GM21825 (cell line): ENCODE measurements around the gene POLR3A.
"Not testable (repeated sequence)": the region's sequence is repeated elsewhere in the genome, so short reads cannot be mapped to it uniquely, and the experiment has no call there.

Experiments
- ATAC-seq: cut with Tn5 transposase; IDR thresholded peaks from one replicate; pipeline ENCODE4 v1.9.1; 2021; ENCODE audit warnings: mild to moderate bottlenecking, moderate library complexity; ENCODE audit not compliant: unreplicated experiment

The POLR3A gene

DNA sequence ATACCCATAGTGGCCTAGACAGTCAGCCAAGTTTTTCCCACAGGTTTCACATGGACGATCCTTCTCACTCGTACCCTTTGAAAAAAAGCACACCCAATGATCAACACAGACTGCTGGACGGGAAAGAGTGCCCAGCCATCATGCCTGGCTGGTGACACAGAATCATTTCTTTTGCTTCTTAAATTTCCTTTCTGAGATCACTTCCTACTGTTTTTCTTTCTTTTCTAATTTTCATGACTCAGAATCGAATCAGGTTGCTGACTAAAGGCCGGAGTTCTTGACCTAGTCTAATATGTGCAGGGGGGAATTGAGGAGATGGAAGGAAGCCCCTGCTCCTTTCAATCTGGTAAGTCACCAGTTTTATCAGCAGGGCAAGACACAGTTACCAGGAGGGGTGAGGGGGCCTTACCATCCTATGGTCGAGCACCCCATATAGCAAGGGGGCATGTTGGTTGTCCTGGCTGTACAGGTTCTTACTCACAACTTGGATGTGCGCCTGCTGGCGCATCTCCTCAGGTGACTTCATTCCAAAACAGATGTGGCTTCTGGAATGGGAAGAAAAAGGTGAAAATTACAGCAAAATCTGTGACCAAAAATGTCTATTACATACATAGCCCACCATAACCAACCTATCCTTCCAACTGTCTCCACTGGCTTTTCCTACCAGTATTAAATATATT lies 3.5 kb downstream of the POLR3A start:
- no peak for ATAC-seq

DNA sequence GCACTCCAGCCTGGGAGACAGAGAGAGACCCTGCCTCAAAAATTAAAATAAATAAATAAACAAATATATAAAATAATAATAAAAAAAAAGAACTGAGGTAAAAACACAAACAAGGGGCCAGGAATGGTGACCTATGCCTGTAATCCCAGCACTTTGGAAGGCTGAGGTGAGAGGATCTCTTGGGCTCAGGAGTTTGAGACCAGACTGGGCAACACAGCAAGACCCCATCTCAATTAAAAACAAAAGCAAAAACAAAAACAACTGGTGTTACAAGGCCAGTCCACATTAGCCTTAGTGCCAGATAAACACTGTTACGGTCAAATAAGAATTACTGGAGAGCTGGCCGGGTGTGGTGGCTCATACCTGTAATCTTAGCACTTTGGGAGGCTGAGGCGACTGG lies 5.6 kb downstream of the POLR3A start:
- no peak for ATAC-seq

DNA sequence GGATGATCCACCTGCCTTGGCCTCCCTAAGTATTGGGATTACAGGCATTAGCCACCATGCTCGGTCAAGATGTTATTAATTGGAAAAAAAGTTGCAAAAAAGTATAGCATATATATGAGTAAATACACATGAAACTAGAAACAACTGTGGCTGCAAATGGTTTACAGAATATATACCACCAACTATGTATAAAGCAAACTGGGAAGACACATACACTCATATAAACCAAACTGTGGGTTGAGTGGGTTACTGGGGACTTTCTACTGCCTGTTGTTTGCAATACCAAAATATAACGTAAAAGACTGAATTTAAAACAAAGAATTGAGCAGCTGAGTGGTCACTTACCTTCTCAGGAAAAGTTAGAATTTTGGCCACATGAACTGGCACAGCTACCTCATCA lies 8.1 kb downstream of the POLR3A start:
- ATAC-seq: no peak

DNA sequence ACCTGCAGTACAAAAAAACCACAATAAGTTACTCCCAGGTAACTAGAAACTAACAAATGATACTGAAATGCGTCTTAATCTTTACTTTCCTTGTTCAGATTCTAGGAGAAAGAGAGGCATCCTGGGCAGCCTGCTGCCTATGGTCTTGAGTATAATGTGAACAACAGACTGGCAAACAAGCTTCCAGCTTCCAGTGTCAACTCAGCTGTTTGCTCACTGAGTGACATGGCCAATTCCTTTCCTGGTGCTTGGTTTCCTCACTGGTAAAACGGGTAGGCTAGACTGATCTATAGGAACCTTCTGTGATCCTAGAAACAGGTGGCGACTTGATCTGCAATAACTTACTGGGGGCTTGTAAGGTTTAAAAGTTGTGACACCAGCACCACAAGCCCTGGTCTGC lies 10.1 kb downstream of the POLR3A start:
- ATAC-seq: no peak

DNA sequence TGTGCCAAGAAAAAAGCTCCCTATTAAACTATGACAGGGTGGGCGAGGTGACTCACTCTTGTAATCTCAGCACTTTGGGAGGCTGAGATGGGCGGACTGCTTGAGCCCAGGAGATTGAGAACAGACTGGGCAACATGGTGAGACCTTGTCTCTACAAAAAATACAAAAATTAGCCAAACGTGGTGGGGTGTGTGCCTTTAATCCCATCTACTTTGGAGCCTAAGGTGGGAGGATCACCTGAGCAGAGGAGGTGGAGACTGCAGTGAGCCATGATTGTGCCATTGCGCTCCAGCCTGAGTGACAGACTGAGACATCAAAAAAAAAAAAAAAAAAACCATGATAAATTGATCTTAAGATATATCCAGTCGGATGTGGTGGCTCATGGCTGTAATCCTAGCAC lies 11.5 kb downstream of the POLR3A start:
- no peak for ATAC-seq

DNA sequence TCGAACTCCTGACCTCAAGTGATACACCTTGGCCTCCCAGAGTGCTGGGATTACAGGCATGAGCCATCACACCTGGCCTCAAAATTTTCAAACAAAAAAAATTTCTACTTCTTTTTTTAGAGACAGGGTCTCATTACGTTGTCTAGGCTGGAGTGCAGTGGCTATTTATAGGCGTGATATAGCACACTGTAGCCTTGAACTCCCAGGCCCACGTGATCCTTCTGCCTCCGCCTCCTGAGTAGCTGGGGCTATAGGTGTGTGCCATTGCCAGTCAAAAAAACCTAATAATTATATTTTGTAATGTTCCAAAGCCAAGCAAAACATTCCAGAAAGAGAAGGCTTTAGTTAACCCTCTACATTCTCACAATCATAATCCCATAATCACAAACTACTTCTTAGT lies 13.8 kb downstream of the POLR3A start:
- ATAC-seq: no peak

DNA sequence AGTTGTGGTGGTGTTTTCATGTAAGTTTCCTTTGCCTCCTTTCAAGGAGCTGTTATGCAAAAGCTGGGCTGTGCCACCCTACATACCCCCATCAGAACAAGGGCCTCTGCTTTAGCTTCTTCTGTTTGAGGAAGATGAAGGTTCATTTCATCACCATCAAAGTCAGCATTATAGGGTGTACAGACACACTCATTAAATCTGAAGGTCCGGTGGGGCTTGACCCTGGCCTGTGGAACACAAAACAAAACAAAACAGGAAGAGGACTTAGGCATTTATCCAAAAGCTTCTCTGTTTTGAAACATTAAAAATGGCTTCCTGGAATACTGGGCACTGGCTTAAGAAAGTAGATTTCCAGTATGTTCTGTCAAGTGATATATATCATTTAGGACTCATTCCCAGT lies 15.8 kb downstream of the POLR3A start:
- no peak for ATAC-seq

DNA sequence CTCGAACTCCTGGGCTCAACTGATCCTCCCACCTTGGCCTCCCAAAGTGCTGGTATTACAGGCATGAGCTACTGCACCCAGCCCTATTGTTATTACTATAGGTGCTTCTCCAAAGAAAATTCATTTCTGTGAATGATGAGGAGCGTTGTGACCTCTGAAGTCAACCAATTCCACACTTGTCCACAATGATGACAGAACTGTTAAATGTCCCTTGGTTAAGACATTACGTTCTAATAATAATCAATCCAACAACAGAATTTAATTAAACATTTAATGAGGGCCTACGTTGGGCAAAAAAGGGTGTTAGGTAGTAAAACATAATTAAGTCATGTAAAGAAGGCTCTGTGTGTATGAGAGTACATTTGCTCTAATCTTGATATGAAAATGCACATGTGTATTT lies 18.2 kb downstream of the POLR3A start:
- ATAC-seq: no peak

DNA sequence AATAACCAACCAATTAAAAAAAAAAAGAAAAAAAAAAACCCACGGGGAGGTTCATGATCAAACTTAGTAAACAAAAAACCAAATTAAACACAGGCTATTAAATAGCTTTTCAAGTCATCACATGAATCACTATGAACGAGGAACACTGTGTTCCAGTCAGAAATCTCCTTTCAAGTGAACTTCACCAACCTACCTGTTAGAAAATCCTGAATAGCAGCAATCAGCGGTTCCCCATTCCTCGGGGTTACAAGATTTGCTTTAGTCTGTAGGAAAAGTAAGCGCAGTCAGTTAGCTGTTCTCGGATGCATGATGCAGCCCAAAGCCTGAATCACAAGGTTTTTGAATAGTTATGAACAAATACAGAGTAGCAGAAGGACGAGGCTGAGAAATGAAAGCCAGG lies 19.0 kb downstream of the POLR3A start:
- ATAC-seq: no peak

DNA sequence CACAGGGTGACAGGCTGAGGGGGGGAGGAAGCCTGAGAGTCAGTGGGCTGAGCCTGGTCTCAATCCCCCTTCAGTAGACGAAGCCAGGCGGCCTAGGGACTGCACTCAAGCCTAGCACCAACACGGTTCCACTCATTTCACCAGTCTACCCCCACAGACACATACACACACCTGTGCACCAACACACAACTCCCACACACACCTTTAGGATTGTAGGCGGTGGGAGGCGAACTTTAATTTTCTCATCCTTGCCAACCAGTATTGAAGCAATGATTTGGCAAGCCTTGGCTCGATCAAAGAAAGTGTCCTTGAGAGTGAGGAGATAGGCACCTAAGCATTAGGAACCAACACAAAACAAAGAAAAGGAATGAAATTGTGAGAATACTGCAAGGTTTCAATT lies 19.7 kb downstream of the POLR3A start:
- ATAC-seq: no peak

DNA sequence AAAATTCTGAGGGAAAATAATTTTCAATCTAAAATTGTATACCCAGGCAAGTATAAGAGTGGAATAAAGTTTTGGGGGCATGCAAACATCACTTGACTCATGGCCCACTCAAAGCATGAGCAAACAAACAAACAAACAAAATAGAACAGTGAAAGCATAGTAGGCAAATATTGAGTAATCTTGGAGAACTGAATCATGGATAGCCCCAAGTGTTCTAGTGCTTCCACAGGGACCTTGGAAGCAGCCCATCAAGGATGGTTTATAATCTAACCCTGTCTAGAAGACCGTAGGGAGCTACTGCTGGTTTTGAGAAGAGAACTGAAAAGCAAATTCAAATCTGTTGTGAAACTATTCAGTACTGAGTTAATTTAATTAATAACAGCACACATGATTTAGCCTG lies 22.1 kb downstream of the POLR3A start:
- no peak for ATAC-seq

DNA sequence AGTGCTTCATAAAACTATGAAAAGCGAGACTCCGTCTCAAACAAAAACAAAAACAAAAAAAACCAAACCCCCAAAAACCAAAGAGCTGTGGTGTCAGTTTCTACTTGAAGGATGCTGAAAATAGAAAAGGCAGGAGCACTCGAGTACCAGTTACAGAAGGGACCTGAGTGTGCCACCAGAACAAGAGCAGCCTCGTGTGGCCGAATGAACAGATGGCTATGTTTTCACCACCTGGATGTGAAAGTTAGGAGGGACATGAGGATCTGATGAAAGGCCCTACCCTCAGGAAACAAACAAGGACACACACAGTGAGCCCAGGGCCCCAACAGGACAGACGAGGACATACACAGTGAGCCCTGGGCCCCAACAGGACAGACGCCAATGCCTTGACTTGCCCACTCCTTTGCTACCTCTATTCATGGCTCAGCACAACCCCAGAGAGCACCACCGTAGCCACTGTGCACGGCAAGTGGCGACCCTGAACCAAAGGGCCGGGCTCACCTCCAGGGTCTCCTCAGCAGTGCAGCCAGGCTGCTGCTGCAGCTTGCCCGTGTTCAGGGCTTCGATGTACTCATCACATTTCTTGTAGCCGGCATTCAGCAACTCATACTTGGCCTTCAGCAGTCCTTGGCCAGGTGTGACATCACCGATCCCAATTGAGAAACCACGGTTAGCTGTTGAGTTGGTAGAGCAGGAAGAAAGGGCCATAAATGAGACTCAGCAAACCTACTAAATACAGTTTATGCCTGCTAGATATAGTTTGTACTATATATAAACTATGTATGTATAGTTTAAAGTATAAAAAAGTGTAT lies 24.9 kb downstream of the POLR3A start:
- no peak for ATAC-seq

DNA sequence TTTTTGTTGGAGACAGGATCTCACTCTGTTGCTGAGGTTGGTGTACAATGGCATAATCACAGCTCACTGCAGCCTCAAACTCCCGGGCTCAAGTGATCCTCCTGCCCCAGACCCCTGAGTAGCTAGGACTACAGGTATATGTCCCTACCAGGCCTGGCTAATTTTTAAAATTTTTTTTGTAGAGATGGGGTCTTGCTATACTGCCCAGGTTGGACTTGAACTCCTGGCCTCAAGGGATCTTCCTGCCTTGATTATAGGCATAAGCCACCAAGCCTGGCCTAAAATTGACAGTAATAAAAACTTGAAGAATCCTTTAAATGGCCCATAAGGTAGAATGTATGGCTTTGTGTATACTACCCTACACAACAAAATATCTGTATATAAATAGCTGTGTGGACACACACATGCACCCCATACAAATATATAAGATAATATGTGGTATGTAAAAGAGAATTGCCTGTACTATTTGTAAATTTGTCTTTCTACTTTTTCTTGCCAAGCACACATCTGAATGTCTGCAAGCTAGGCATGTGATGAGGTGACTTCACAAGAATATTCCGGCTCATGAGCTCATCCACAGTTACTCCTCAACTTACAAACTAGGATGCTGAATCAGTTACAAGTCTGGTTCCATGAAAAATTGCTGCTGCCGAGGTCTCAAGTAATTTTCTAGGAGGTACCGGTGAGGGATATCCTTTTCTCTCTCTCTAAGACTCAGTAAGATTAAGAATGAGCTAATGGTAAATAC lies 26.6 kb downstream of the POLR3A start:
- no peak for ATAC-seq

DNA sequence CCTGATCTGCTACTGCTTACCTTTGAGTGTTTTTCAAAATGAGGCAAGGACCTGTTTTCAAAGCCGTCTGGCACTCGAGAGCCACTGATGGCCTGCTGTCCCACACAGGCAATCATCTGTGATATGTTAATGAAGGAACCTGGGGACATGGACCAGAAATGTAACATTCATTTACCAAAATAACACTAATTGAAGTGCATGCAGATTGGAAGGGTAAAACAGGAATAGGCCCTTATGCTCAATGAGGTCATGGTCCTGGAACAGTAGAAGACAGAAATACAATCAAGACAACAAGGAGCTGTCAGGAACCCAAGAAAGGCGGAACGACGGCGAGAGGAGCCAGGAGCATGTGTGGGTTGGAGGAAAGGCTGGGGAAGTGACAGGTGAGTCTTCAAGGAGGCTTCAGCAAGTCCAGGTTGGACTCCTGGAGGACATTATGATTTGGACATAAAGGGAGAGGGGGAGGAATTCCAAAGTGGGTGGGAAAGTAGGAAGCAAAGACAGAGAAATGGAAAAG lies 28.3 kb downstream of the POLR3A start:
- ATAC-seq: no peak

DNA sequence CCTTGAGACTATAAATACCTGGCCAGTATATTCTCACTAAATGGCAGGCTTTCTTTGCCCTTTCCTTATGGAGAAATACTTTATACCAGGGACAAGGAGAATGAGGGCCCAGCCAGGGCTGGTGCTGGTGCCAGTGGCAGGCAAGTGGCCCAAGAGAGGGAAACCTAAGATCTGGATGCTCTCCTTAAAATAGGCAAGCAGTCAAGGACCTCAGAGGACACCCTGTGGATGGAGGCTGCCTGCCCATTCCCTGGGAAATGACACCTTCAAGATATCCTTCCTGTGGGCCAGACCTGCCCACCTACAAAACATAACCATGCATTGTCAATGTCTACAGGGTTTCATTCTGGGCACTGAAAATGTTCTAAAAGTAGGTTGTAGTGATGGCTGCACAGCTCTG lies 29.1 kb downstream of the POLR3A start:
- no peak for ATAC-seq

DNA sequence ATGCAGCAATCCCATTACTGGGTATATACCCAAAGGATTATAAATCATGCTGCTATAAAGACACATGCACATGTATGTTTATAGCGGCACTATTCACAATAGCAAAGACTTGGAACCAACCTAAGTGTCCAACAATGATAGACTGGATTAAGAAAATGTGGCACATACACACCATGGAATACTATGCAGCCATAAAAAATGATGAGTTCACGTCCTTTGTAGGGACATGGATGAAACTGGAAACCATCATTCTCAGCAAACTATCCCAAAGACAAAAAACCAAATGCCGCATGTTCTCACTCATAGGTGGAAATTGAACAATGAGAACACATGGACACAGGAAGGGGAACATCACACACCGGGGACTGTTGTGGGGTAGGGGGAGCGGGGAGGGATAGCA lies 30.5 kb downstream of the POLR3A start:
- not testable (repeated sequence) for ATAC-seq

DNA sequence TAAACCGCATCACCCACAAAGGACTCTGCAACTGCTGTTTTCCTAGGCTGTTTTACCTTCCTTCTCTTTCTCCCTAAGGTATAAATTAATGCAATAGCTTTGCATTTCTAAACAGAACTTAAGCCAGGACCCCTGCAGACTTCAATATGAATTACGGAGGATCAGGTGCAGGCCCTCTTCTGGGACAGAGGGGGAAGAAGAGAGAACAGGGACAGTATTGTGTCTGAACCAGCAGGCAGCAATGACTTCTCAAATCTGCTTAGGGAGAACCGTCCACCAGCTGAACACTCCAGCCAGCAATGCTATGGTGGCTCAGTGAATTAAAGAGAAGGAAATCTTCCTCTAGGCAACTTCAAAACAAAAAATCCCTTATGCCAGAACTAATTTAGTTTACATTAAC lies 35.7 kb downstream of the POLR3A start:
- ATAC-seq: no peak

DNA sequence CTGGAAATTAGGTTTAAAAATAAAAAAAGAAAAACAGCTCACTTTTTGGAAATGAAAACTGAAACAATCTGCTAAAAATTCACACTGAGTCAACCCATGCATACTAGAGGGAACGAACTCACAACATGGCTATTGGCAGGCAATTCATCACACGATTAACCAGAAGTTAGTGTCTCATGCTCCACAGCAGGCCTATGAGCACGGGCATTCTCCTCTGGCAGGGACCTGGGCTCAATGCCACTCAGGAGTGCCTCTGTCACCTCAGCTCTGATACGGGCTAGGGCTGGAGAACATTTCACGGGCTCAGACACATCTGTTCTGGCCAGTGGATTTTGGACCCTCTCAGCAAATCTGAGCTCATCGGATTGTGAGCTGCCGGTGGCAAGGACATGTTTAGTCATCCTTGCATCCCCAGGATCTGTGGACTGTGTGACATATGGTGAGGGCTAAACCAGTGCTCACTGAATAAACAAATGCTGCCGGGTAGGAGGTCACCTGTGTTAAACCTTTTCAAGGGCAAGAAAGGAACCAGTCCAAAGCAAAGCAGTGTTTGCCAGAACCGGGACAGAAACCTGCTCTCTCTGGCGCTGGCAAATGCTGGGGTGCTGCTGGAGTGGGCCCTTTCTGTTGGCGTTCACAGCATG lies 40.1 kb downstream of the POLR3A start:
- ATAC-seq: no peak

DNA sequence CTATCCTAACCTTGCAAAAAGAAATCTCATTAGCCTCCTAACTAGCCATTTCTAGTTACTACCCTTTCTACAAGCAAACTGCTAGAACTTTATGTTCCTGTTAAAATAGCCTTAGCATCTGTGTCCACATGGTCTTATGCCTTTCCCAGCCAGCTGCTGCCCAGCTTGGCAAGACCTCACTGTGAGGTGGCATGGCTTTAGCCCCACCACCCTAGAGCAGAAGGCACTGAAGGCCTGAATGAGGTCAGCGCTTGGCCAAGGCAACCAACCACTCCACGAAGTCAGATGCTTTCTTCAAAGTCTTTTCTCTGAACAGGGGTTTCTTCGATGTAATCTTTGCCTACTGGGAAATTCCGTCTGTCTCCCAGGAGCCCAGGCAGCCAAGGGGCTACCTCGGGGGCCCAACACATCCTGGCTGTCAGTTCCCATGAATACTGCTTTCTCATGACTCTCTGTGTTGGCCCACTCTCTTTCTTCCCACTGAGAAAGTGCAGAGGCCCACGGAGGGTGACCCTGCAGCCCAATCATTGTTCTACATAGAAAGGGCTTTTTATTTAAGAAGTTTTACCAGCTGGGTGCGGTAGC lies 41.6 kb downstream of the POLR3A start:
- no peak for ATAC-seq

DNA sequence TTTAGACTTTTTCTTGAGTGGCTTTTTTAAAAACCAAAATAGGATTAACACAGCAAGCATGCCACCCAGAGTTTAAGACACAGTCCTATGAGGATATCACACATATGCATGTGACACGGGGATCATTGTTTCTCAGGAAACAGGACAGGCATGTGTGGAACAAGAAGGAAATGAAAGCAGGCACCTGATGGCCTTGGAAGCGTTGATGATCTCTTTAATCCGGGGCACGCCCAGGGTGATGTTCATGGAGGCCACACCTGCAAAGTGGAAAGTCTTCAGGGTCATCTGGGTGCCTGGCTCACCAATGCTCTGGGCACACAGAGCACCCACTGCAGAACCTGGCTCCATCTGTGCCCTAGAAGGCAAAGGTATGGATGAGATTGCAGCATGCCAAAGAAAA lies 44.3 kb downstream of the POLR3A start:
- no peak for ATAC-seq
